ENCODE measurements around the gene SLC9A7. TPM values are rescaled to one million over a fixed set of nuclear protein-coding genes. Genes with fewer than 3 reads are reported as not detected.

The SLC9A7 gene
- total RNA-seq, 1 donor = 63.2 TPM

- DNase-seq (ENCODE audit: low read depth) = no peak
- TF ChIP-seq CTCF (IDR thresholded peaks at IDR 0.05; ENCODE audit: insufficient read depth, low read length) = no peak
- no peak overlapping the region for H3K4me3 ChIP-seq (ENCODE audit: low read depth, low read length)
These were observed 209.0 kb downstream of the SLC9A7 start for GRCh38 chrX:46549914-46550313.

Small RNAs within 50 kb of the gene (small RNA-seq; reads per million reads assigned to genes)
- not detected for gene RF00017

Other genes starting within 250 kb of the SLC9A7 start
- 5.2 and 6.0 TPM in 2 replicates for gene ZNF674, start 213.7 kb downstream of the SLC9A7 start, total RNA-seq (ENCODE audit: low replicate concordance)
- gene CHST7, start 185.4 kb downstream of the SLC9A7 start, total RNA-seq (ENCODE audit: low replicate concordance) = 4.2 and 6.0 TPM in 2 replicates
- gene RP2, start 77.9 kb upstream of the SLC9A7 start, total RNA-seq (ENCODE audit: low replicate concordance) = 7.4 and 23.3 TPM in 2 replicates
- 3.9 and 5.9 TPM in 2 replicates for gene JADE3, start 153.3 kb upstream of the SLC9A7 start, total RNA-seq (ENCODE audit: low replicate concordance)